GM21526 (cell line): ENCODE measurements around the gene RFPL3.
"Not testable (repeated sequence)": the region's sequence is repeated elsewhere in the genome, so short reads cannot be mapped to it uniquely, and the experiment has no call there.

Experiments
- ATAC-seq: cut with Tn5 transposase; IDR thresholded peaks from one replicate; pipeline ENCODE4 v1.9.1; 2021; ENCODE audit warnings: moderate library complexity; ENCODE audit not compliant: unreplicated experiment, low FRiP score

The RFPL3 gene

DNA sequence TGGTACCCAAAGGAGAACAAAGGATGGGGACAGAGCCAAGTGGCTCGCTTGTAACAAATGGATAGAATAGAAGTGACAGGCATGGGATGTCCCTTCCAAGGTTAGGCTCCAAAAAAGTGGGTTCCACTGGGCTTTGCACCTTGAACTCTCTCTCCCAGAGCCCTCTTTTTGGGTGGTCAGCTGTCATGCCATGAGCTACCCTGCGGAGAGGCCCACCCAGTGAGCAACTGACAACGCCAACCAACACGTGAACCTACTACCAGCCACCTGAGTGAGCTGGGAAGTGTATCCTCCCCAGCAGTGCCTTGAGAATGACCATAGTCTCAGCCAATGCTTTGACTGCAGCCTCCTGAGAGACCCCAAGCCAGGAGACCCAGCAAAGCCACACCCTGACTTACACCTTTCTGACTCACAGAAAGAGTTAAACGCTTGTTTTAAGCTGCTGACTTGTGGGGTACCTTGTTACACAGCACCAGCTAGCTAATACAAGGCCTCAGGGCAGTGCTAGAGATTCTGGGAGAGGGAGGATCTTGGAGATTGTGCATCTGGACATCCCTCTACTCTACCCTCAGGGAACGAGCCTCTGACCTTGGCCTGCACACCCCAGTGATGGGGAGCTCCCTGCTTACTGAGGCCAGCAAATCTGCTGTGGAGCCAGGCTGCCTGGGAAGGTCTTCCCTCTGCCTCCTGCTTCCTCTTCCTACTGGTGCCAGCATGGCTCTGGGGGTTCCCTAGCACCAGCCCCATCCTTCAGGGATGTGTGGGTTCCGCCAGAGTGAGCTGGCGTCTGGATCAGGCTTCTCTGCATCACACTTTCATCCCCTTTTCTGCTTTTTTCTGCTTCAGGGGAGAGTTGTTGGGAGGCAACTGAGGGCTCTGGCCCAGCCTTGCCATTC, 29.1 kb upstream of the RFPL3 start:
- ATAC-seq = no peak

DNA sequence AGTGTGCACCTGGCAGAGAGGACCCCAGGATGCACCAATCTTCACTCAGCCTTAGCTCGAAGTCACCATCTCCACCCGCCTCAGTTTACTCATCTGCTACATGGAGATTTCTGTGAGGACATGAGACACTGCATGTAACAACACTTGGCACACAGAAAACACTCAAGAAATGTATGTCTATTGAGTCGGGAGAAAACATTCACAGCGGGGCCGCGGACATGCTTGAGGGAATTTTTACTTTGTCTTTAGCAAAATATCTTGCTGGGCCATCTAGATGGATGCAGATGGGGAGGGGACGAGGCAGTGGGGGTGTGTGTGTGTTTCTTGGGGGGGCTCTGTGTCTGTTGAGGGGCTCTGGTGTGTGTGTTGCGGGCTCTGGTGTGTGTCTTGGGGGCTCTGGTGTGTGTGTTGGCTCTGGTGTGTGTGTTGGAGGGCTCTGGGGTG, 28.4 kb upstream of the RFPL3 start:
- no peak for ATAC-seq

DNA sequence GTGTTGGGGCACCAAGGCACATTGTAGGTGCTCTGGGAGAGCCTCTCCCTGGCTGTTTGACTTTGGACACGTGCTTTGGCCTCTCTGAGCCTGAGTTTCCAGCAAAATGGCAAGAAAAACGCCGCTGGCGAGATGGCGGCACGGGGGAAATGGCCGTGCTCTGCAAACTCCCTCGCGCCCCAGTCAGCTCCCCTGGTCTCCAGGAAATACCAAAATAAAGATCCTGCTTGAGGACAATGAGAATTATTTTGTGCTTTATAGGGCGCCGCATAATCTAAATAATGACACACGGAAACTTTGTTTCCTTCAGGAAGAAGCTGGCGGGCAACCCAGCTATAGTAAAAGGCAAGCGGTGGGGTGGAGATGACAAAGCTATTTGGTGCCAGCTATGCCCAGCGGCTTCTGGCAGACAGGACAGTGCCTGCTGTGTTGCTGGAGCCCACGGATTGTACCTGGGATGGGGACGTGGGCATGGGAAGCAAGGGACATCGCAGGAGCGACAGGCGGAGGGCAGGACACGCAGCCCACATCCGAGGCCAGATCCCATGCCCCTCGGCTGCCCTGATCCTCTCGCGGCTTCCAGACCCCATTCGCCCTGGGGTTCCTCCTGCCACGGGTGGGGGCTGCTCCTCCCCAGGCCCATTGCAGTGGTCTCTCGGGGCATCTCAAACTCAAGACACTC, 26.3 kb upstream of the RFPL3 start:
- ATAC-seq = no peak

DNA sequence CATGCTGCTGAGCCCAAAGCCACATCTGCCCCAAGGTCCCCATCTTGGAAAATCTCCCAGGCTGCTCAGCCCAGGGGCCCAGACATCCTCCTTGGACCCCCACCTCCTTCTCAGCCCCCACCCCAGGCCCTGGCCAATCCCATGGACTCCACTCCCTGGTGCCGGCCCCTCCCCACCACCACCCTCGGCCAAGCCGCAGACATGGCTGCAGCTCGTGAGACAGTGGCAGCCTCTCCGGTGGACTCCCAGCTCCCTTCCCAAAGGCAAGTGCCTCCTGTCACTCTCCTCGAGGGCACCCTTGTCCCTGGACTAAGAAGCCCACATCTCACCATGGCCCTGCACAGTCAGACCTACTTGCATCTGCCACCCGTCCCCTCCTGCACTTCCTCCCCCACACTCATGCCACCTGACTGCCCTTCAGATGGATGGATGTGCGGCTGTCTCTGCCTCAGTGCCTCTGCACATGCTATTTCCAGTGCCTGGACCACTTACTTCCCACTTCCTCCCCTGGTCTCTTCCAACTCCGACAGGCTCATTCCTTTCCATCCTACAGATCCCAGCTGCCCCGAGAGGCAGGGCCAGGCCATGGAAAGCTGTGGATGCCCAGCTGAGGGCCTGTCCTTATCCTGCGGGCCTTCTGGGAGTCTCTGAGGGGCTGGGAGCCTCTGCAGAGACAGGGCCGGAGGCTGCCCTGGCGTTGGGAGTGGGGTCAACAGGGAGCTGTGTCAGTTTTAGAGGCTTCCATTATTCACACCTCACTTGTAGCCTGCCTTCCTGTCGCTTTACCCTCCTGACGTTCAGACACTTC, 25.5 kb upstream of the RFPL3 start:
- no peak for ATAC-seq

DNA sequence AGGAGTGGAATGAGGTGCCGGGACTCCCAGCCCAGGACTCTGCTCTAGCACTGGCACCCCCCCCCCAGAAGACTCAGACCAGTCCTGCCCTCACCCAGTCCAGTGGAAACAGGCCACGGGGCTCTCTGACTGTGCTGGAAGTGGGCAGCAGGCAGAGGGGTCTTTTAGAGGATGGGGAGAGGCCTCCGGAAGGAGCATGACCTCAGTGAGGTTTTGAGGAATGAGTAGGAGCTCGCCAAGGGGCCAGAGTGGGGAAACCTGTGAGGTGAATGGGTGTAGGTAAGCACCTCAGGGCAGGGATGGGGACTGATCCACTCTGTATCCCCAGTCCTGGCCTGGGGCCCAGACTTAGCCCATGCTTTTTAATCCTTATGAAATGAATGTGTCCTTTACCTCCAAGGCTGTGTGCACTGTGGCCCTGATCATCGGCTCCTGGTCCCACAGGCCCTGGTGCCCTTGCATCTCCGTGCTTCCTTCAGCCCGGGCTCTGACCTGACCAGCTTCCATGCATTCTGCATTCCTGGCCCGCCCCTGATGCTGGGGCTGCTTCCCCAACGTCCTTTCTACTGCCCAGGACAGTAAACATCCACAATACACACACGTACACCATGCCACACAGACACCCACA, 24.4 kb upstream of the RFPL3 start:
- ATAC-seq = no peak

DNA sequence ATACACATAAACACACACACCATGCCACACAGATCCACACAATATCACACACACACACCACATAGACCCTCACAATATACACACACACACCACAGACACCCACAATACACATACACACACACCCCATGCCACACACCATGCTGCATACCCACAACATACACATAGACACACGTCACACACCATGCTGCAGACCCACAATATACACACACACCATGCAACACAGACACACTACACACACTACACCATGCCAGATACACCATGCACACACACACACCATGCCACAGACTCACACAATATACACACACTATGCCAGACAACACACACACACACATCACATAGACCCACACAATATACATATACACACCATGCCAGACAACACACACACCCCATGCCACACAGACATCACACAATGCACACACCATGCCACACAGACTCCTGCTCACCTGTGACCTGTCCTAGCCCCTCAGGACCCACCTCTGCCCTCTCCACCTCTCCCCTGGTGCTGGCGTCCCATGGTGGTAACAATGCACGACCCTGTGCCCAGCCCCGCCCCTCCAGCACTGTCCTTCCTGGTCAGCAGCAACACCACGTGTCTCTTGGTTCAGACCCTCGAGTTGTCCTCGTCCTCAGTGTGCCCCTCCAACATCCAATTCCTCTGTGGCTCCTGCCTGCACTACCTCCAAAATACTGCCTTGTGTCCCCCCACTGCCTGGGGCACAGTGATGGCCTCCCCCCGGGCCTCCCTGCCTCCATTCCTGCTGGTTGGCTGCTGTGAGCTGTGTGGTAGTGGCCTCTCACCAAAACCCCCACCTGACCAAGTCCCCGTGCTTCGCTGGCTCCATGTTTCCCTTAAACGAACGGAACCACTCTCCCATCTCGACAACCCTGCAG, 23.7 kb upstream of the RFPL3 start:
- no peak for ATAC-seq

DNA sequence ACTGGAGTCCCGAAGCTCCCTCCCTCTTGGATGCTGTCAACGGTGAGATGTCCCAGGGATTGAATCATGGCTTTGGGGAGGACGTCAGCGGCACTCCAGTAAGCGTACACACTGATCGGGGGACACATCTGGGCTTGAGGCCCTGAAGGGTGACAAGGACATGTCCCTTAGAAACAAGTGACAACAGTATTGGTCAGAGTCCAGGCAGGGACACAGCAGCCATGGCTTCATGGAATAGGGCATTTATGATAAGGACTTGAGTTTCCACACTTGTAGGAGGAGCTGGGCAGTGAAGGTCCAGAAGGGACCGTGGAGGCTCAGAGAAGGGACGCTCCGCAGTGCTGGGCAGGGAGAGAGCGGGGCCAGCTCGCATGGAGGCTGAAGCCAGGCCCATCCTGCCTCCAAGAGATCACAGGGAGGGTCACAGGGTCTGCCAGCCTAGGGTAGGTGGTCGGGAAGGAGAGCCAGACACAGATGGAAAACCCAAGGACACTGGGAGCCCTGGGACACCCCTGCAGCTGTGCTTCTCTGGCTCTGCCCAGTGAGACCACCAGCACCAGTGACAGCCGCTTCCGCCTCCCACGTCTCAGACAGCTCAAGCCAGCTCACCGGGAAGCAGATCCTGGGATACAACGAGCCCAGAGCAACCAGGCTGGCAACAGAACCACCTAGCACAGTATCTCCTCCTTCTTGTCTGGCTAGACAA, 22.9 kb upstream of the RFPL3 start:
- no peak for ATAC-seq

DNA sequence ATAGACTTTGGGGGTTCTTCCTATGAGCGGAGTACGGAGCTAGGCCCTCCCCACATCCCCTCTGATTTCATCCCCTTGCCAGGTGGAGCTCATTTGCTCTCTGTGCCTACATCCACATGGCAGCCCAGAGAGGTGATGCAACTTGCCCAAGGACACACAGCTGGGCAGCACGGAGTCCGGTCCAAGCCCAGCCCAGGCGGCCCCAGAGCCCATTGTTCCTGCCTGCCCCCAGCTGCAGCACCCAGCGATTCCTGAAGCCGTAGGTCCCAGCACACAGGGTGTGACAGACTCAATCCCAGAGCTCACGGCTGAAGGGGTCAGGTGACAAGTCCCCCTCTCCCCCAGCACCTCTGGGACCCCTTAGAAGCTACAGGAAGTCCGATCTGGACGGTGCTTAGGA, 22.2 kb upstream of the RFPL3 start:
- ATAC-seq = no peak

DNA sequence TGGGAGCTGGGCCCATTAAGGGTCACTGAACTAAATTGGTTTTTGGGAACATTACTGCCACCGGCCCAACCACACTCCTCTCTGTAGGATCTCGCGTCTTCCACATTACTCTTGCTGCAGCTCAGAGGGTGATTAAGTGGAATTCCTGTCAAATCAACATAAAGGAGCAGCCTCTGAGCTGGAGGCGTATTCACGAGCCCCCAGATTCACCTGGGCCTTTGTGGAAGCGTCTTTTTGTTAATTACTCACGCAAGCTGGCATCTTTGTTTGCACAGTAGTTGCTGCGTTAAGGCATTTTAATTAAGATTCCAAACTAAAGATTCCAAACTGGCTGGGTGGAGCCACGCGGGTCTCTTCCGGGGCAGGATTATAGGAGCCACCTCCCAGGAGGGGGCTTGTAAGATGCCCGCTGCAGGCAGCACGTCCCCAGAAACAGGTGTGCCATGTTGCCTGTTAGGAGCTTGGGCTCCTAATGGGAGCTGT, 21.5 kb upstream of the RFPL3 start:
- no peak for ATAC-seq

DNA sequence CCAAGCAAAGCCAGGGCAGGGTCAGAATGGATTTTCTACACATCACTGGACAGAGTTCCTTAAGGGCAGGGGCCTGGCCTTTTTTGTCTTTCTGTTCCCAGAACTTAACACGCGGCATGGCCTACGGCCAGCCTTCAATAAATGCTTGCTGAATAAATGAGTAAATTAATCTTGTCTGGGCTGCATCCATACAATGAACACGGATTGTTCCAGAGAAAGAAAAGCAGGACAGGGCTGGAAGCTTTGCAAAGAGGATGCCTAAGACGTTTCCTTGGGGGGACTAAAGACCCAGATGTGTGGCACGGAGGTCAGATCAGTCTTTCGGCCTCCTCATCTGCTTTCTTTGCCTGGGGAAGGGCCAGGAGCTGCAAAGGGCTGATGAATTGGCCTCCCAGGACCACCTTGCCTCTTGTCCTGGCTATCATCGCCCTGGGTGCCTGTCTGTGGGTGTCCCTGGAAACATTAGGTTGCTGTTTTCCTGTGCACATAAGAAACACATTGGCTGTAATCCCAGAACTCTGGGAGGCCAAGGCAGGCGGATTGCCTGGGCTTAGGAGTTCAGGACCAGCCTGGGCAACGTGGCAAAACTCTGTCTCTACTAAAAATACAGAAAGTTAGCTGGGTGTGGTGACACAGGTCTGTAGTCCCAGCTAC, 20.8 kb upstream of the RFPL3 start:
- no peak for ATAC-seq

DNA sequence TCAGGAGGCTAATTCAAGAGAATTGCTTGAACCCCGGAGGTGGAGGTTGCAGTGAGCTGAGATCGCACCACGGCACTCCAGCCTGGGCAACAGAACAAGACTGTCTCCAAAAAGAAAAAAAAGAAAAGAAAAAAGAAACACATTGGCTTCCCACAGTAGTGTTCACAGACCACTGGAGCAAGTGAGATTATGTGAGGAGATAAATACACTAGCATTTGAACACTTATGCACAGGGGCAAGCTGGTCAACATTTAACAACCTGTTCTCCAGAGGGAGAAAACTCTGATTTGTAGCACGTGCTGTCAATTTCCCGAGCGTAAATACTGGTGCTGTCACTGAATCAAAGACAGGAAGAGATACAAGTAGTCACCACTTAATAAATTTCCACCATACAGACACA, 20.2 kb upstream of the RFPL3 start:
- not testable (repeated sequence) for ATAC-seq

DNA sequence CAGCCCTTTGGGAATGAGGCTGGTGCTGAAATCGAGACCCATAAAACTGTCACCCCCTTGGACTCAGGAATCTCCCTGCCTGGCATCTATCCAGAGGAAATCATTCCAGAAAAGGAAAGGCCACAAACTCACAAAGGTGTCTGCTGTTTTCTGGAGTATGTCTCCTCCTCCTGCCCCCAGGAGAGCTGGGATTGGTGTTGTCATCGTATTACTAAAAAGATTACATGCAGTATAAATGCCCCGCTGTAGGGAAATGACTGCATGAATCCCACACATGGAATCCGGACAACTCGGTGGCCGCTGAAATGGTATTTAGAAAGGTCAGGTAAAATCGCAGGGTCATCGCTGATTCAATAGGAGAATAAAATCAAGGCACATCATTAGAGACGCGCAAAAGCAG, 18.9 kb upstream of the RFPL3 start:
- ATAC-seq = no peak

DNA sequence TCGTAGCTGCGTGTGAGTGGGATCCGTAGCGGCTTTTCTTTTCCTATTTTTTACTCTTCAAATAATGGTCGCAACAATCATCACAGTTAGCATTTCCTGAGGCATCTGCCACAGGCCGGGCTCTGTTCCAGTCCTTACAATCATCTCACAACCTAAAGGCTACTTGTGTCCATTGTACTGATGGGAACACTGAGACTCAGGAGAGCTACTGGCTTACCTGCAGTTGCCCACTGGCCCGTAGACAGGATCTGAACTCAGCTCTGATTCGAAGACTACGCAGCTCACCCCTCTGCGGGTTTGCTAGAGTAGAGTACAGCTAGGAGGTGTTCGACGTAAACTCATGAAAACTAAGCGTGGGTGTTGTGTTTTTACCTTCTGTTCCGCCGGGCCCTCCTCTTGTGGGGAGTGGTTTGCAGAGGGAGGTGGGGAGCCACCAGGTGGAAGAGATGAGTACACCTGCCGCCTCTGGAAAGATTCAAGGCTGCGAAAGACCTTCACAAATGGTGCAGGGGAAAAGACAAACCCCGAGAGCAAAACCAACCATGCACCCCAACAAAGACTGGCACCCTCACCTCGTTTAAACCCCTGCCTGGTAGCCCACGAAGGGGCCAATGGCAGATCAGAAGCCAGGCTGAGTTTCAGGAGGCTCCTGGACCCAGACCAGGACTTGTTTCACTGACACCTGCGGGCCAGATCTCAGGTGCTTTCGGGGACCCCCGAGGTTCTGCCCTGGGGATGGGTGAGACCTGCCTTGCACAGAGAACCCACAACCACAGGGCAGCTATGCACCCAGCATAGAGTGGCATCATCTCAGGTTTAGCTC, 18.3 kb upstream of the RFPL3 start:
- ATAC-seq = no peak

DNA sequence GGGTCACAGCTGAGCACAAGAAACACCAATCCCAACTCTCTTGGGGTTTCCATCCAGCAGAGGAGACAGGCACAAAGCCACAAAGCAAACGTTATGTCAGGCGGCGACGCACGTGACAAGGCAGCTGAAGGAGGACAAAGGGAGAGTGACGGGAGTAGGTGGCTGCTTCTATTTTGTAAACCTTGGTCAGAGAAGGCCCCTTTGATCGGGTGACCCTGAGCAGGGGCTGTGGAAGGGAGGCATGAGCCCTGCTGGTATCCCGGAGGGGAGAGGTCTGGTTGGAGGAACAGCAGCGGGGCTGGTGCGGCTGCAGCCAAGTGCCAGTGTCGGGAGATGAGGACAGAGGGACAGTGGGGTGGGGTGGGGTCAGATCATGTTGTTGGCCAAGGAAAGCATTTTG, 17.3 kb upstream of the RFPL3 start:
- no peak for ATAC-seq

DNA sequence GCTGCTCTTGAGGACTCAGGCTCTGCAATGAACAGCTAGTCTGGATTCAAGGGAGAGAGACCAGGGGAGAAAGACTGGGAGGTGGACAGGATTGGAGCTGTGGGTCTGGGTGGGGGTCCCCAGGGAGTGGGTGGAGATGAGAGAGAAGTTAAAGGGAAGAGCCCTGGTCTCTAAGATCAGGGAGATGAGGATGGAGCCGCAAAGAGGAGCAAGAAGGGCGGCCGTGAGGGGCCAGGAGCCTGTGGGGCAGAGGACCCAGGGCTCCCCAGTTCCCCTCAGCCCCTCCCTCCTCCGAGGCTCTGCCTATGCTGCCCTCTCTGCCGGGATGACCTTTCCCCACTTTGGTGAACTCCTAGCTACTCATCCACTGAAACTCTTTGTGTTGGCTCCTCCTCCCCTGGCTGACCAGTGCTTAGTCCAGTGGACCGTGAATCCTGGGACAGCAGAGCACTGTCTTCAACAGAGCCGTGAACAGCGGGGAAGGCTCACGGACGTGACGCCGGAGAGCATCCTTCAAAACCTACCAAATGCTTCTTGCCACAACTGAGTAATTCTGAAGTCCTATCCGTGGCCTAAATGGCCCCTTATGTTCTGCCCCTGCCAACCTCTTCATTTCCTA, 16.4 kb upstream of the RFPL3 start:
- no peak for ATAC-seq

DNA sequence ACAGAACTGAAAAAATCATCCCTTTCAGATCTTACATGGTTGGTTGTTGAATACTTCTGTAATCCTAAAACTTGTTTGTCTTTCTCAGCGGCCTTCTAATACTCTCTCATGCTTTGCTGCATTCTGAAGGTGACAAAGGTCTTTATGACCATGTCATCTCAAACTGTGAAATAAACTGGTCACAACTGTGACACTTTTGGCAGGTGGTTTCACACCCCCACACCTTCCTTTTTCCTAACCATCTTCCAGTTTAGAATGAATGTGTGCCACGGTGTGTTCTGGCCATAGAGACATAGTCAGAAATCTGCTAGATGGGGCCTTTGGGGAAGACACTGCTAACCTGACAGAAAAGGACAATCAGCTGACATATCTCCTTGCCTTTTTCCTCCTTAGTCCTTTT, 14.7 kb upstream of the RFPL3 start:
- no peak for ATAC-seq

DNA sequence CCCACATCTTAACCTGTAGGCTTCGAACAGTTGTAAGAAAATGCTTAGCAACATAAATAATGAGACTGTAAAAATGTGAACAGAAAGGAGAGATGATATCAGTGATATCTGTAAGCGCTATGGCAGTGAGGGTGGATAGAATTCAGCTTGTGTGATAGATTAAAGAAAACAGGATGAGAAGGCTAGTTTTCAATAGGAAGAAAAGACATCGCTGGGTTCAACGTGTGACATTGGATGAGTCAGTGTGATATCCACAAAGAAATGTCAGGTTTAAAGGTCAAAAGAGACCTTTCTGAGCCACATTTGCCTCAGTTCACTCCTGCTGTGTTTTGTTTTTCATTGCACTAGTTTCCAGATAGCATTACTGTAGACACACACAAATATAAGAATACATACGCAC, 13.7 kb upstream of the RFPL3 start:
- ATAC-seq = no peak
